MCF 10A (cell line): ENCODE data around the gene ADGRL3. TPM values are rescaled to one million over a fixed set of nuclear protein-coding genes. Genes with fewer than 3 reads are reported as not detected.

ENCODE experiments used
- BruUV-seq: library from RNA; stranded (reverse); fragments of 400-500 nt; replicated peaks from 2 replicates; lab custom pipeline; 2021; lab: Mats Ljungman, UMichigan
- CTCF ChIA-PET: fragments of 300-600 bp; sonication (Branson Sonifier 250); formaldehyde crosslinking; extraction: SDS; loops from one replicate; lab custom pipeline; 2021; ENCODE audit warnings: antibody characterized with exemption, inconsistent platforms; lab: Yijun Ruan, JAX
- POLR2A ChIA-PET: fragments of 300-600, 350-650 bp; sonication (Branson Sonifier 250); formaldehyde crosslinking; extraction: SDS; loops from one replicate; lab custom pipeline; 2020; ENCODE audit warnings: antibody characterized with exemption, inconsistent platforms; lab: Yijun Ruan, JAX
- DNase-seq: peaks from one replicate; pipeline ENCODE4 v3.0.0-alpha.2; 2018; ENCODE audit not compliant: unreplicated experiment
- H3K27ac Mint-ChIP-seq: one replicate; pipeline ENCODE4 v1.8.0; 2022; ENCODE audit warnings: mild to moderate bottlenecking, low read depth, mixed read lengths; ENCODE audit not compliant: unreplicated experiment
- H3K27me3 Mint-ChIP-seq: one replicate; pipeline ENCODE4 v1.8.0; 2022; ENCODE audit warnings: mixed read lengths; ENCODE audit not compliant: insufficient read depth, unreplicated experiment
- H3K36me3 Mint-ChIP-seq: one replicate; pipeline ENCODE4 v1.8.0; 2022; ENCODE audit warnings: mild to moderate bottlenecking, moderate library complexity, mixed read lengths; ENCODE audit not compliant: insufficient read depth, unreplicated experiment
- H3K4me1 Mint-ChIP-seq: one replicate; pipeline ENCODE4 v1.8.0; 2022; ENCODE audit warnings: mixed read lengths; ENCODE audit not compliant: insufficient read depth, unreplicated experiment
- H3K4me3 Mint-ChIP-seq: one replicate; pipeline ENCODE4 v1.8.0; 2022; ENCODE audit warnings: mild to moderate bottlenecking, moderate library complexity, mixed read lengths; ENCODE audit not compliant: unreplicated experiment
- H3K9me3 Mint-ChIP-seq: one replicate; pipeline ENCODE4 v1.8.0; 2022; ENCODE audit warnings: mixed read lengths; ENCODE audit not compliant: unreplicated experiment
- CTCF ChIP-seq: fragments of 200-600 bp; IDR thresholded peaks from one replicate; pipeline ENCODE4 v1.8.0; 2022; ENCODE audit warnings: antibody characterized with exemption, mild to moderate bottlenecking; ENCODE audit not compliant: unreplicated experiment
- intact Hi-C: fragments of 100-400 bp; cut with micrococcal nuclease; formaldehyde crosslinking; loops from 2 replicates; pipeline ENCODE4 v1.14.1; 2022
- total RNA-seq: library from RNA; stranded (reverse); gene quantifications from 2 replicates; pipeline ENCODE4 v1.2.3, GENCODE V29; 2022

Gene ADGRL3
- total RNA-seq, 1 experiment from 2014 or later, result 3.6 TPM

GRCh38 chr4:61889117-61889516 is 689.0 kb downstream of the ADGRL3 start:
- no peak for DNase-seq
- H3K4me1 Mint-ChIP-seq, result no peaks in the 10 kb centered on the region
- H3K4me3 Mint-ChIP-seq, result no peak overlapping the region
- no peaks in the 10 kb centered on the region for H3K27me3 Mint-ChIP-seq
- H3K27ac Mint-ChIP-seq, result no peak overlapping the region
- no TSS peak for BruUV-seq
- intact Hi-C loops, result no loop called here
- H3K9me3 Mint-ChIP-seq, result no peaks in the 10 kb centered on the region
- ChIA-PET CTCF (interaction anchor here (0.6 kb wide), 1 partner anchor 9 kb away, joined by 4 read pairs; no protein-coding TSS in a partner anchor), POLR2A (no interaction called here)
- no peak for TF ChIP-seq CTCF
- no peaks in the 10 kb centered on the region for H3K36me3 Mint-ChIP-seq

GRCh38 chr4:61890321-61890720 is 690.2 kb downstream of the ADGRL3 start:
- Mint-ChIP-seq H3K27me3 (no peaks in the 10 kb centered on the region), H3K4me1 (no peaks in the 10 kb centered on the region), H3K9me3 (no peaks in the 10 kb centered on the region), H3K27ac (no peak overlapping the region), H3K36me3 (no peaks in the 10 kb centered on the region), H3K4me3 (no peak overlapping the region)
- intact Hi-C loops, result no loop called here
- BruUV-seq, result no TSS peak
- no peak for TF ChIP-seq CTCF
- POLR2A ChIA-PET, result interaction anchor here (0.7 kb wide), 1 partner anchor 76 kb away, joined by 3 read pairs; no protein-coding TSS in a partner anchor
- CTCF ChIA-PET, result interaction anchor here (0.7 kb wide), 1 partner anchor 34 kb away, joined by 3 read pairs; no protein-coding TSS in a partner anchor
- no peak for DNase-seq

GRCh38 chr4:61891953-61892352 is 691.8 kb downstream of the ADGRL3 start:
- no peaks in the 10 kb centered on the region for H3K27me3 Mint-ChIP-seq
- H3K4me1 Mint-ChIP-seq, result no peaks in the 10 kb centered on the region
- BruUV-seq, result no TSS peak
- no peak overlapping the region for H3K27ac Mint-ChIP-seq
- no peaks in the 10 kb centered on the region for H3K36me3 Mint-ChIP-seq
- H3K9me3 Mint-ChIP-seq, result no peaks in the 10 kb centered on the region
- POLR2A ChIA-PET, result interaction anchor here (0.6 to 0.7 kb wide), 2 partner anchors 81 to 114 kb away, joined by 4 read pairs; no protein-coding TSS in a partner anchor
- CTCF ChIA-PET, result interaction anchor here (0.6 kb wide), 1 partner anchor 18 kb away, joined by 3 read pairs; no protein-coding TSS in a partner anchor
- no peak overlapping the region for H3K4me3 Mint-ChIP-seq
- DNase-seq, result no peak
- TF ChIP-seq CTCF, result no peak
- intact Hi-C loops, result no loop called here

- intact Hi-C loops, result no loop called here
- no TSS peak for BruUV-seq
- CTCF ChIA-PET, result no interaction called here
- POLR2A ChIA-PET, result no interaction called here
- TF ChIP-seq CTCF, result no peak
- Mint-ChIP-seq H3K36me3 (no peaks in the 10 kb centered on the region), H3K27me3 (no peaks in the 10 kb centered on the region), H3K9me3 (no peaks in the 10 kb centered on the region), H3K27ac (no peak overlapping the region), H3K4me3 (no peak overlapping the region), H3K4me1 (no peaks in the 10 kb centered on the region)
- DNase-seq, result no peak
Observed at GRCh38 chr4:61896634-61897033, 696.5 kb downstream of the ADGRL3 start.
